ENCODE data around the gene MYRFL. TPM values are rescaled to one million over a fixed set of nuclear protein-coding genes. Genes with fewer than 3 reads are reported as not detected.
A peak's percentile ranks its signal among the peaks of the same experiment; 100 is the strongest.
"Not testable (repeated sequence)": the region's sequence is repeated elsewhere in the genome, so short reads cannot be mapped to it uniquely, and the experiment has no call there.

Gene MYRFL
- polyA plus RNA-seq, 1 of the 3 experiments (the other 2 are of a cell fraction), result not detected

DNA sequence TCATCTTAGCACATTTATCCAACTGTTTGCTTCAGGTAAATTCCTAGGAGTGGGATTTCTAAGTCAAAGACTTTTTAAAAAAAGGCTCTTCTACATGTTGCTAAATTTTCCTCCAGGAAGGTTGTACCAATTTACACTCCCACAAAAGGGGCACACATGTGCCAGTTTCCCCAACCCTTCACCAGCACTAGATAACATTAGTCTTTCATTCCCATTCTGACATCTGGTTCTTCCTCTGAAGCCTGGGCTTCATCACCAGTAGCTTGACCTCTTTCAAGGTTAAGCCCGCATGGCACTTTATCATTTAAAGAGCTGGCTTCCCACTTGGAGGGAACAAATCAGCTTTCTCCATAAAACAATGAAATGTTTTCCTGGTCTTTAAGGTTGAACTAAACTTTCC, 168.4 kb downstream of the MYRFL start (continued):
- TF ChIP-seq, protein P1, sequence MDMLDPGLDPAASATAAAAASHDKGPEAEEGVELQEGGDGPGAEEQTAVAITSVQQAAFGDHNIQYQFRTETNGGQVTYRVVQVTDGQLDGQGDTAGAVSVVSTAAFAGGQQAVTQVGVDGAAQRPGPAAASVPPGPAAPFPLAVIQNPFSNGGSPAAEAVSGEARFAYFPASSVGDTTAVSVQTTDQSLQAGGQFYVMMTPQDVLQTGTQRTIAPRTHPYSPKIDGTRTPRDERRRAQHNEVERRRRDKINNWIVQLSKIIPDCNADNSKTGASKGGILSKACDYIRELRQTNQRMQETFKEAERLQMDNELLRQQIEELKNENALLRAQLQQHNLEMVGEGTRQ (IDR thresholded peaks at IDR 0.05; ENCODE audit: borderline replicate concordance, low read depth, low read length), result no peak
- TF ChIP-seq EP300 (IDR thresholded peaks at IDR 0.05; ENCODE audit: borderline replicate concordance in 1 of 2, low read depth in 1 of 2, low read length in 1 of 2), result no peak
- TF ChIP-seq, protein P2, sequence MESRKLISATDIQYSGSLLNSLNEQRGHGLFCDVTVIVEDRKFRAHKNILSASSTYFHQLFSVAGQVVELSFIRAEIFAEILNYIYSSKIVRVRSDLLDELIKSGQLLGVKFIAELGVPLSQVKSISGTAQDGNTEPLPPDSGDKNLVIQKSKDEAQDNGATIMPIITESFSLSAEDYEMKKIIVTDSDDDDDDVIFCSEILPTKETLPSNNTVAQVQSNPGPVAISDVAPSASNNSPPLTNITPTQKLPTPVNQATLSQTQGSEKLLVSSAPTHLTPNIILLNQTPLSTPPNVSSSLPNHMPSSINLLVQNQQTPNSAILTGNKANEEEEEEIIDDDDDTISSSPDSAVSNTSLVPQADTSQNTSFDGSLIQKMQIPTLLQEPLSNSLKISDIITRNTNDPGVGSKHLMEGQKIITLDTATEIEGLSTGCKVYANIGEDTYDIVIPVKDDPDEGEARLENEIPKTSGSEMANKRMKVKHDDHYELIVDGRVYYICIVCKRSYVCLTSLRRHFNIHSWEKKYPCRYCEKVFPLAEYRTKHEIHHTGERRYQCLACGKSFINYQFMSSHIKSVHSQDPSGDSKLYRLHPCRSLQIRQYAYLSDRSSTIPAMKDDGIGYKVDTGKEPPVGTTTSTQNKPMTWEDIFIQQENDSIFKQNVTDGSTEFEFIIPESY (IDR thresholded peaks at IDR 0.05; ENCODE audit: borderline replicate concordance, low read depth), result no peak
- TF ChIP-seq TEAD4 (IDR thresholded peaks at IDR 0.05; ENCODE audit: borderline replicate concordance, insufficient read depth), result no peak
- no peak for TF ChIP-seq NRF1 (IDR thresholded peaks at IDR 0.05; ENCODE audit: low read depth, low read length)
- TF ChIP-seq POLR2AphosphoS5 (IDR thresholded peaks at IDR 0.05; ENCODE audit: low read depth, low read length), result no peak
- no peak for TF ChIP-seq FOXJ3 (CRISPR knock-in tag; IDR thresholded peaks at IDR 0.05)
- TF ChIP-seq RFX5 (IDR thresholded peaks at IDR 0.05; ENCODE audit: low read length), result no peak

DNA sequence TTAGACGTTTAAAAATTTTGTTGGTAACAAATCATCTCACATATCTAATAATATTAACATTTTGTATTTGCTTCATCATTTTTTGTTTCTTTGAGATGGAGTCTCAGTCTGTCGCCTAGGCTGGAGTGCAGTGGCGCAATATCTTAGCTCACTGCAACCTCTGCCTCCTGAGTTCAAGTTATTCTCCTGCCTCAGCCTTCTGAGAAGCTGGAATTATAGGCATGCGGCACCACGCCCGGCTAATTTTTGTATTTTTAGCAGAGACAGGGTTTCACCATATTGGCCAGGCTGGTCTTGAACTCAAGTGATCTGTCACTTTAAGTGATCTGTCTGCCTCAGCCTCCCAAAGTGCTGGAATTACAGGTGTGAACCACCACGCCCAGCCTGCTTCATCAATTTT, 169.1 kb downstream of the MYRFL start:
- H3K9ac ChIP-seq; H3K9me3 ChIP-seq; H3F3A ChIP-seq (replicated peaks; ENCODE audit: insufficient read depth); H2AFZ ChIP-seq (ENCODE audit: low read depth); H3K27ac ChIP-seq (ENCODE audit: low read depth in 2 of 2, low read length in 1 of 2); H3K9me2 ChIP-seq; H3K27me3 ChIP-seq (ENCODE audit: insufficient read depth); H3K4me3 ChIP-seq (ENCODE audit: low read depth in 2 of 2, low read length in 1 of 2); H3K4me1 ChIP-seq (ENCODE audit: control insufficient read depth in 1 of 2, insufficient read depth in 2 of 2, low read depth in 1 of 2, low read length in 1 of 2); H3K36me3 ChIP-seq (replicated peaks in 1 of 2; ENCODE audit: control insufficient read depth in 1 of 2, insufficient read depth in 2 of 2, low read length in 1 of 2); H3K79me2 ChIP-seq (ENCODE audit: insufficient read depth); POLR2A ChIA-PET; H4K20me1 ChIP-seq (ENCODE audit: insufficient read depth); DNase-seq; H3K4me2 ChIP-seq; CTCF ChIA-PET: not testable (repeated sequence)
- 59% methylated on average over 7 of the region's 7 CpGs for WGBS (ENCODE audit: low lambda C conversion rate)

GRCh38 chr12:69994724-69995173, 169.7 kb downstream of the MYRFL start:
- H3K4me2 ChIP-seq, result no peak overlapping the region
- H3K9me3 ChIP-seq, result no peaks in the 10 kb centered on the region
- no peak overlapping the region for H3K4me3 ChIP-seq (ENCODE audit: low read depth in 2 of 2, low read length in 1 of 2)
- no peaks in the 10 kb centered on the region for H3F3A ChIP-seq (replicated peaks; ENCODE audit: insufficient read depth)
- no peak overlapping the region for H3K27ac ChIP-seq (ENCODE audit: low read depth in 2 of 2, low read length in 1 of 2)
- H2AFZ ChIP-seq (ENCODE audit: low read depth), result no peak overlapping the region
- 40% methylated on average over 6 of the region's 6 CpGs for WGBS (ENCODE audit: low lambda C conversion rate)
- H3K27me3 ChIP-seq (ENCODE audit: insufficient read depth), result no peaks in the 10 kb centered on the region
- no peaks in the 10 kb centered on the region for H3K79me2 ChIP-seq (ENCODE audit: insufficient read depth)
- DNase-seq, result peak; percentile 34
- no peak for TF ChIP-seq CHD2 (IDR thresholded peaks at IDR 0.05; ENCODE audit: low read length, partially characterized antibody)
- no peak for TF ChIP-seq NRF1 (IDR thresholded peaks at IDR 0.05; ENCODE audit: low read depth, low read length)
- TF ChIP-seq SMC3 (IDR thresholded peaks at IDR 0.05; ENCODE audit: low read depth, low read length), result no peak
- no peak for TF ChIP-seq ELF1 (IDR thresholded peaks at IDR 0.05)
- TF ChIP-seq EP300 (IDR thresholded peaks at IDR 0.05; ENCODE audit: borderline replicate concordance in 1 of 2, low read depth in 1 of 2, low read length in 1 of 2), result no peak; a peak in 1 of 4 replicates
- TF ChIP-seq MEF2A (IDR thresholded peaks at IDR 0.05; ENCODE audit: borderline replicate concordance, low read depth), result no peak
- no peak for TF ChIP-seq EZH2phosphoT487 (IDR thresholded peaks at IDR 0.05; ENCODE audit: borderline replicate concordance, low read depth)
- ChIA-PET POLR2A (no interaction called here), CTCF (no interaction called here)
- H4K20me1 ChIP-seq (ENCODE audit: insufficient read depth), result no peaks in the 10 kb centered on the region
- no peaks in the 10 kb centered on the region for H3K9me2 ChIP-seq
- H3K9ac ChIP-seq, result no peak overlapping the region
- peaks cover 0 to 9% of the 10 kb centered on the region in 2 experiments; a peak in 1 of 4 replicates for H3K4me1 ChIP-seq (ENCODE audit: control insufficient read depth in 1 of 2, insufficient read depth in 2 of 2, low read depth in 1 of 2, low read length in 1 of 2)
- no peaks in the 10 kb centered on the region for H3K36me3 ChIP-seq (replicated peaks in 1 of 2; ENCODE audit: control insufficient read depth in 1 of 2, insufficient read depth in 2 of 2, low read length in 1 of 2)

All from SK-N-SH (cell line).